Karpas-422 (cell line): ENCODE results near the gene NACA2. TPM values are rescaled to one million over a fixed set of nuclear protein-coding genes. Genes with fewer than 3 reads are reported as not detected.

Experiments used
- DNase-seq: peaks from one replicate; pipeline ENCODE4 v3.0.0-alpha.2; 2015
- H2AFZ ChIP-seq: fragments of 200-600 bp; sonication (generic); 2 replicates; pipeline ENCODE4 v1.6.1; 2014; ENCODE audit warnings: antibody characterized with exemption, low read length, mixed read lengths
- H3K27ac ChIP-seq: fragments of 200-600 bp; sonication (generic); 2 replicates; pipeline ENCODE4 v1.5.1; 2014; ENCODE audit warnings: mild to moderate bottlenecking, low read length, moderate library complexity
- H3K27me3 ChIP-seq: fragments of 200-600 bp; sonication (generic); 2 replicates; pipeline ENCODE4 v1.6.1; 2014; ENCODE audit warnings: low read length, mixed read lengths
- H3K36me3 ChIP-seq: fragments of 200-600 bp; sonication (generic); 2 replicates; pipeline ENCODE4 v1.6.1; 2014; ENCODE audit warnings: low read length, mixed read lengths; ENCODE audit not compliant: insufficient read depth
- H3K4me1 ChIP-seq: fragments of 200-600 bp; sonication (generic); 2 replicates; pipeline ENCODE4 v1.6.1; 2014; ENCODE audit warnings: mild to moderate bottlenecking, low read length, mixed read lengths
- H3K4me2 ChIP-seq: fragments of 200-600 bp; sonication (generic); 2 replicates; pipeline ENCODE4 v1.6.1; 2014; ENCODE audit warnings: low read length, low read depth, mild to moderate bottlenecking; ENCODE audit not compliant: poor library complexity, severe bottlenecking
- H3K4me3 ChIP-seq: fragments of 200-600 bp; sonication (generic); 2 replicates; pipeline ENCODE4 v1.5.1; 2014; ENCODE audit warnings: mild to moderate bottlenecking, antibody characterized with exemption, low read length, mixed read lengths
- H3K79me2 ChIP-seq: fragments of 200-600 bp; sonication (generic); 2 replicates; pipeline ENCODE4 v1.6.1; 2014; ENCODE audit warnings: mild to moderate bottlenecking, low read length, mixed read lengths
- H3K9ac ChIP-seq: fragments of 200-600 bp; sonication (generic); 2 replicates; pipeline ENCODE4 v1.6.0; 2014; ENCODE audit warnings: low read length
- H3K9me2 ChIP-seq: fragments of 200-600 bp; sonication (generic), shearing (Covaris generic); replicated peaks from 2 replicates; pipeline ENCODE4 v1.6.0; 2014; ENCODE audit warnings: mild to moderate bottlenecking, low read length, moderate library complexity; ENCODE audit not compliant: insufficient read depth
- H3K9me3 ChIP-seq: fragments of 300-700, 200-600 bp; sonication (generic); 2 replicates; pipeline ENCODE4 v1.6.1; 2014; ENCODE audit warnings: low read length, mixed read lengths
- H4K20me1 ChIP-seq: fragments of 200-600 bp; sonication (generic); 2 replicates; pipeline ENCODE4 v1.6.1; 2014; ENCODE audit warnings: mild to moderate bottlenecking, antibody characterized with exemption, low read length, low read depth; ENCODE audit not compliant: insufficient read depth
- total RNA-seq: library from RNA; depleted of rRNA; stranded (reverse); fragments of >200 nt; shearing (Covaris generic); gene quantifications from 2 replicates; pipeline ENCODE4 v1.2.3, GENCODE V29; 2014; ENCODE audit warnings: low replicate concordance; rRNA removed

NACA2 gene
- not detected in 2 replicates for total RNA-seq

DNA sequence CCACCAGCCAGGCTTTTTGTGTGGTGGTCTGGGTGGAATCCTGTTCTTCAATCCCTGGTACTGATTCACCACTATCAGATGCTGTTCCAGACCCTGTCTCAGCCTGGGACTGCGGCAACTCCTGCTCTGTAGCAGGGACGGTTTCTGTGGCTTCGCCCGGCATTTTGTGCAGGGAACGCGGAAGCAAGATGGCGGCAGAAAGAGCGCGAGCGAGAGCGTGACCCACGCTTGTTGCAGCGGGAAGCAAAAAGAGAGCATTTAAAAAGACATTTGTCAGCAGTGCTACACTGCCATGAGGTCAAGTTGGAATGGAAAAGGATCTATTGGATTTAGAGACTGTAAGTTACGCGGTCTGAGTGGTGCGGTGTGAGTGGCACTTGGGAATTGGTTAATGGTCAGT, at the start of gene NACA2:
Gene NACA2 (minus strand): TSS at position 202 of the 400 bp plus-strand sequence. CDS start 39 bp downstream, at position 163.
- Histone ChIP-seq H3K4me3 (no peak within 1 kb of the TSS), H3K4me2 (no peak within 1 kb of the TSS), H3K36me3 (no peaks in the 10 kb centered on the region), H3K79me2 (no peaks in the 10 kb centered on the region), H3K27me3 (no peaks in the 10 kb centered on the region), H2AFZ (no peak within 1 kb of the TSS), H3K9me3 (no peaks in the 10 kb centered on the region), H4K20me1 (no peaks in the 10 kb centered on the region), H3K4me1 (peaks cover 46% of the 10 kb centered on the region), H3K9me2 (no peaks in the 10 kb centered on the region), H3K27ac (no peak within 1 kb of the TSS), H3K9ac (no peak within 1 kb of the TSS)
- DNase-seq: no peak

DNA sequence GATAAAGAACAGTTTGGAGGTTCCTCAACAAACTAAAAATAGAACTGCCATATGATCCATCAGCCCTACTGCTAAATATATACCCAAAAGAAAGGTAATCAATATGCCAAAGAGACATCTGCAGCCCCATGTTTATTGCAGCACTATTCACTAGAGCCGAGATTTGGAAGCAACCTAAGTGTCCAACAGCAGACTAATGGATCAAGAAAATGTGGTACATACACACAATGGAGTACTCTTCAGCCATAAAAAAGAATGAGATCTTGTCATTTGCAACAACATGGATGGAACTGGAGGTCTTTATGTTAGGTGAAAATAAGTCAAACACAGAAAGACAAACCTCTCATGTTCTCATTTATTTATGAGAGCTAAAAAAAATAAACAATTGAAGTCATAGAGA, 48.8 kb upstream of the NACA2 start:
- Histone ChIP-seq H3K4me3 (no peak overlapping the region), H3K9me3 (peaks cover 3% of the 10 kb centered on the region; the same call in 1 of the 2 replicates), H4K20me1 (no peaks in the 10 kb centered on the region), H3K9me2 (no peaks in the 10 kb centered on the region), H3K27ac (no peak overlapping the region), H3K27me3 (no peaks in the 10 kb centered on the region), H3K9ac (no peak overlapping the region), H2AFZ (no peak overlapping the region), H3K4me2 (no peak overlapping the region), H3K36me3 (no peaks in the 10 kb centered on the region), H3K4me1 (no peaks in the 10 kb centered on the region), H3K79me2 (no peaks in the 10 kb centered on the region)
- no peak for DNase-seq

DNA sequence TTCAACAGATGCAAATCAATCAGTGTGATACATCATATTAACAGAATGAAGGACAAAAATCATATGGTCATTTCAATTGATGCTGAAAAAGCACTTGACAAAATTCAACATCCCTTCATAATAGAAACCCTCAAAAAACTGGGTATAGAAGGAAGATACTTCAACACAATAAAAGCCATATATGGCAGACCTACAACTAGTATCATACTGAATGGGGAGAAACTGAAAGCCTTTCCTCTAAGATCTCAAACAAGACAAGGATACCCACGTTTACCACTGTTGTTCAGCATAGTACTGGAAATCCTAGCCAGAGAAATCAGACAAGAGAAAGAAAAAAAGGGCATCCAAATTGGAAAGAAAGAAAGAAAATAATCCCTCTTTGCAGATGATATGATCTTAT, 47.1 kb upstream of the NACA2 start:
- Histone ChIP-seq H3K4me3 (no peak overlapping the region), H3K79me2 (no peaks in the 10 kb centered on the region), H2AFZ (no peak overlapping the region), H3K27me3 (no peaks in the 10 kb centered on the region), H3K9ac (no peak overlapping the region), H3K36me3 (no peaks in the 10 kb centered on the region), H3K4me2 (no peak overlapping the region), H3K27ac (no peak overlapping the region), H3K9me3 (peaks cover 3% of the 10 kb centered on the region; the same call in 1 of the 2 replicates), H3K4me1 (no peaks in the 10 kb centered on the region), H3K9me2 (no peaks in the 10 kb centered on the region), H4K20me1 (no peaks in the 10 kb centered on the region)
- no peak for DNase-seq

DNA sequence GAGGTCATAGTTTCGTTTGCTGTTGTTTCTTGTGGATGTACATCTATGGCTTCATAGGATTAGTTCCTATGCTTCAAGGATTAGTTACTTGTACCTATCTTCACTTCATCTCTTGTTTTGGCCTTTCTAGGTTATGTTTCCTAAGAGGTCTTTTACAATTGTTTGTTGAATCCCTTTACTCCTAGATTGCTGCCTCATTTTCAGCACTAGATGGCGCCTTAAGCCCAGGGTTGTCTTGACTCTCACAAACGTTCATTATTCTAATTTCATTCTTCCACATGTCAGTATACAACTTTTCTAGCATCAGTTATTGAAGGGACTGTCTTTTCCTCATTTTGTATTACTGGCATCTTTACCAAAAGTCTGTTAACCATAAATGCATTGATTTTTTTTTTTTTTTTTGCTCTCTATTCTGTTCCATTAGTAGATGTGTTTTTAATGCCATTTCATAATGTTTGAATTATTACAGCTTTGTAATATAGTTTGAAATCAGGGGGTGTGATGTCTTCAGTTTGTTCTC, 45.0 kb upstream of the NACA2 start:
- Histone ChIP-seq H3K9ac (no peak overlapping the region), H4K20me1 (no peaks in the 10 kb centered on the region), H3K27me3 (no peaks in the 10 kb centered on the region), H3K4me1 (no peaks in the 10 kb centered on the region), H3K4me3 (no peak overlapping the region), H2AFZ (no peak overlapping the region), H3K4me2 (no peak overlapping the region), H3K27ac (no peak overlapping the region), H3K9me3 (peaks cover 3% of the 10 kb centered on the region; the same call in 1 of the 2 replicates), H3K79me2 (no peaks in the 10 kb centered on the region), H3K9me2 (no peaks in the 10 kb centered on the region), H3K36me3 (no peaks in the 10 kb centered on the region)
- DNase-seq: peak; percentile 89

DNA sequence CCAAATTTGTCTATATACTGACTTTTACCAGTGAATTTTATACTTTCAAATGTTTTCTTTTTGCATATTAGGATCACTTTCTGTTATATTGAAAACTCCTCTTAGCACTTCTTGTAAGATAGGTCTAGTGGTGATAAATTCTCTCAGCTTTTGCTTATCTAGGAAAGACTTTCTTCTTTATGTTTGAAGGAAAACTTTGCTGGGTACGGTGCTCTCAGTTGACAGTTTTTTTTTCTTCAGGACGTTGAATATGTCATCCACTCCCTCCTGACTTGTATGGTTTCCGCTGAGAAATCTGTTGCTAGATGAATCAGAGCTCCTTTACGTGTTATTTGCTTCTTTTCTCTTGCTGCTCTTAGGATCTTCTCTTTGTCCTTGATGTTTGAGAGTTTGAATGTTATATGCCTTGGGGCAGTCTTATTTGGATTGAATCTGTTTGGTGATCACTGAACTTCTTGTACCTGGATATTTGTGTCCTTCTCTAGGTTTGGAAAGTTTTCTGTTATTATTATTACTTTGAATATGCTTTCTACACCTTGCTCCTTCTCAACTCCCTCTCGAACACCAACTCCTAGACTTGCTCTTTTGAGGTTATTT, 44.0 kb upstream of the NACA2 start:
- Histone ChIP-seq H3K27me3 (no peaks in the 10 kb centered on the region), H3K4me1 (no peaks in the 10 kb centered on the region), H2AFZ (no peak overlapping the region), H4K20me1 (no peaks in the 10 kb centered on the region), H3K4me3 (no peak overlapping the region), H3K36me3 (no peaks in the 10 kb centered on the region), H3K9me3 (peaks cover 3% of the 10 kb centered on the region; the same call in 1 of the 2 replicates), H3K9ac (no peak overlapping the region), H3K4me2 (no peak overlapping the region), H3K27ac (no peak overlapping the region), H3K79me2 (no peaks in the 10 kb centered on the region), H3K9me2 (no peaks in the 10 kb centered on the region)
- DNase-seq: peak; percentile 37

DNA sequence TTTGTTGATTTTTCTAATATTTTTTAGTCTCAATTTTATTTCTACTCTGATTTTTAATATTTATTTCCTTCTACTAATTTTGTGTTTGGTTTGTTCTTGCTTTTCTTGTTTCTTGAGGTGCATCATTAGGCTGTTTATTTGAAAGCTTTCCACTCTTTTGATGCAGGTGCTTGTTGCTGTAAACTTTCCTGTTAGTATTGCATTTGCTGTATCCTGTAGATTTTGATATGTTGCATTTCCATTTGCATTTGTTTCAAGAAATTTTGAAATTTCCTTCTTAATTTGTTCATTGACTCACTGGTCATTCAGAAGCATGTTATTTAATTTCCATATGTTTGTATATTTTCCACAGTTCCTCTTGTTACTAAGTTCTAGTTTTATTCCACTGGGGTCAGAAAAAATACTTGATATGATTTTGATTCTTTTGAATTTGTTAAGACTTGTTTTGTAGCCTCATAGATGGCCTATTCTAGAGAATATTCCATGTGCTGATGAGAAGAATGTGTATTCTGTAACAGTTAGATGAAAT, 43.1 kb upstream of the NACA2 start:
- Histone ChIP-seq H3K36me3 (no peaks in the 10 kb centered on the region), H3K79me2 (no peaks in the 10 kb centered on the region), H3K9me3 (peaks cover 3% of the 10 kb centered on the region; the same call in 1 of the 2 replicates), H2AFZ (no peak overlapping the region), H3K9ac (no peak overlapping the region), H3K9me2 (no peaks in the 10 kb centered on the region), H3K4me3 (no peak overlapping the region), H3K27ac (no peak overlapping the region), H3K27me3 (no peaks in the 10 kb centered on the region), H3K4me1 (no peaks in the 10 kb centered on the region), H3K4me2 (no peak overlapping the region), H4K20me1 (no peaks in the 10 kb centered on the region)
- peak; percentile 10 for DNase-seq

DNA sequence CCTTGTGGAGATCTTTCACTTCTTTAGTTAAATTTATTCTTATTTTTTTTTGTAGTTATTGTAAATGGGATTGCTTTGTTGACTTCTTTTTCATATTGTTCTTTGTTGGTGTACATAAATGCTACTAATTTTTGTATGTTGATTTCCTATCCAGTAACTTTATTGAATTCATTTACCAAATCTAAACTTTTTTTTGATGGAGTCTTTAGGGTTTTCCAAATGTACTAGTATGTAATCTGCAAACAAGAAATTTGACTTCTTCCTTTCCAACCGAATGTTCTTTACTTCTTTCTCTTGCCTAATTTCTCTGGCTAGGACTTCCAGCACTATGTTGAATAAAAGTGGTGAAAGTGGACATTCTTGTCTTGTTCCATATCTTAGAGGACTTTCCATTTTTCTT, 41.8 kb upstream of the NACA2 start:
- Histone ChIP-seq H3K79me2 (no peaks in the 10 kb centered on the region), H3K36me3 (no peaks in the 10 kb centered on the region), H3K9me2 (no peaks in the 10 kb centered on the region), H4K20me1 (no peaks in the 10 kb centered on the region), H3K4me2 (no peak overlapping the region), H3K4me3 (no peak overlapping the region), H3K4me1 (no peaks in the 10 kb centered on the region), H3K9ac (no peak overlapping the region), H2AFZ (no peak overlapping the region), H3K27me3 (no peaks in the 10 kb centered on the region), H3K9me3 (peaks cover 3% of the 10 kb centered on the region; the same call in 1 of the 2 replicates), H3K27ac (no peak overlapping the region)
- no peak for DNase-seq

DNA sequence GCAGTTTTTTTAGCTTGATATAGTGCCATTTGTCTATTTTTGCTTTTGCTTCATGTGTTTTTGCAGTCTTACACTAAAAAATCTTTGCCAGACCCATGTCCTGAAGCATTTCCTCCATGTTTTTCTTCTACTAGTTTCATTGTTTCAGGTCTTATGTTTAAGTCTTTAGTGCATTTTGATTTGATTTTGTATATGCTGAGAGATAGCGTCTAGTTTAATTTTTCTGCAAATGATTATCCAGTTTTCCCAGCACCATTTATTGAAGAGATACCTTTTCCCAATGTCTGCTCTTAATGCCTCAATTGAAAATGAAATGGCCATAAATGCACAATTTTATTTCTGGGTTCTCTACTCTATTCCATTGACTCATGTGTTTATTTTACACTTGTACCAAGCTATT, 40.8 kb upstream of the NACA2 start:
- Histone ChIP-seq H3K4me1 (no peaks in the 10 kb centered on the region), H3K27me3 (no peaks in the 10 kb centered on the region), H3K36me3 (no peaks in the 10 kb centered on the region), H3K9me3 (peaks cover 3% of the 10 kb centered on the region; the same call in 1 of the 2 replicates), H2AFZ (no peak overlapping the region), H3K79me2 (no peaks in the 10 kb centered on the region), H3K4me3 (no peak overlapping the region), H3K9me2 (no peaks in the 10 kb centered on the region), H3K4me2 (no peak overlapping the region), H3K27ac (no peak overlapping the region), H3K9ac (no peak overlapping the region), H4K20me1 (no peaks in the 10 kb centered on the region)
- no peak for DNase-seq
